ENCODE data around the gene ADGRL1. TPM values are rescaled to one million over a fixed set of nuclear protein-coding genes. Genes with fewer than 3 reads are reported as not detected.

Gene ADGRL1
- total and polyA plus RNA-seq, 2 of the 8 experiments (the other 6 are each of a cell fraction or from before 2014, with no cell fraction given), result 95.6 to 112 TPM

- Histone ChIP-seq H3K79me1 (ENCODE audit: low read depth, low read length) (peaks cover 2% of the 10 kb centered on the region), H4K91ac (replicated peaks; ENCODE audit: insufficient read length, low read length) (no peak overlapping the region), H3K23ac (ENCODE audit: insufficient read length) (no peak overlapping the region), H4K5ac (ENCODE audit: insufficient read length, low read depth, low read length) (no peak overlapping the region), H2BK12ac (ENCODE audit: low read depth, low read length) (no peak overlapping the region), H3K14ac (ENCODE audit: insufficient read length) (no peak overlapping the region), H2BK5ac (ENCODE audit: low read depth, low read length) (no peak overlapping the region), H2BK15ac (ENCODE audit: low read length) (no peak overlapping the region), H2AK5ac (ENCODE audit: low read depth, low read length) (no peak overlapping the region), H3K9ac (replicated peaks in 1 of 4; ENCODE audit: extremely low read depth in 1 of 4, low read depth in 3 of 4, low read length in 3 of 4) (no peak overlapping the region), H3K27me3 (replicated peaks in 1 of 4; ENCODE audit: control insufficient read depth in 3 of 4, extremely low read depth in 1 of 4, insufficient read depth in 3 of 4, low read length in 3 of 4) (no peaks in the 10 kb centered on the region), H2BK20ac (ENCODE audit: low read length) (no peak overlapping the region), H3K23me2 (ENCODE audit: low read depth, low read length) (peaks cover 8% of the 10 kb centered on the region; the same call in 1 of the 2 replicates), H4K8ac (ENCODE audit: extremely low read depth, insufficient read depth, low read length) (no peak overlapping the region), H3K56ac (replicated peaks; ENCODE audit: insufficient read length, low read depth, low read length) (no peak overlapping the region), H2BK120ac (replicated peaks; ENCODE audit: low read depth, low read length) (no peak overlapping the region), H3K4me1 (replicated peaks in 1 of 4; ENCODE audit: control insufficient read depth in 3 of 4, insufficient read depth in 4 of 4, low read length in 3 of 4) (no peaks in the 10 kb centered on the region), H2AFZ (ENCODE audit: low read length) (no peak overlapping the region), H3K4ac (replicated peaks; ENCODE audit: insufficient read length, low read depth, low read length) (no peak overlapping the region), H3K27ac (ENCODE audit: low read depth, low read length) (no peak overlapping the region), H4K20me1 (replicated peaks in 1 of 2; ENCODE audit: control insufficient read depth in 1 of 2, insufficient read depth in 2 of 2, low read length in 2 of 2) (peaks cover 8 to 31% of the 10 kb centered on the region in 2 experiments), H3K9me3 (ENCODE audit: insufficient read depth in 2 of 2, low read depth in 1 of 2, low read length in 1 of 2) (no peaks in the 10 kb centered on the region), H3K4me2 (ENCODE audit: insufficient read depth in 1 of 2, low read depth in 2 of 2, low read length in 2 of 2) (no peak overlapping the region), H3K79me2 (ENCODE audit: control insufficient read depth in 1 of 2, insufficient read depth in 2 of 2, low read length in 2 of 2) (no peaks in the 10 kb centered on the region; a peak in 1 of 4 replicates), H3K18ac (ENCODE audit: extremely low read depth, low read length) (no peak overlapping the region), H3K4me3 (ENCODE audit: extremely low read depth in 1 of 4, insufficient read depth in 2 of 4, low read depth in 3 of 4, low read length in 4 of 4) (no peak overlapping the region), H3K36me3 (ENCODE audit: control insufficient read depth in 2 of 4, insufficient read depth in 4 of 4, low read length in 3 of 4) (peaks cover 5 to 53% (median 30%) of the 10 kb centered on the region in 4 experiments; a peak in 6 of 8 replicates)
- TF ChIP-seq SIRT6 (IDR thresholded peaks at IDR 0.05; ENCODE audit: low read length), result no peak
- TF ChIP-seq POLR2A (IDR thresholded peaks at IDR 0.05; ENCODE audit: control extremely low read depth in 1 of 2, low read depth in 2 of 2, low read length in 2 of 2), result no peak
- TF ChIP-seq POU5F1 (IDR thresholded peaks at IDR 0.05; ENCODE audit: low read depth, low read length), result no peak
- no peak for TF ChIP-seq JUN (IDR thresholded peaks at IDR 0.05; ENCODE audit: low read depth, low read length)
- TF ChIP-seq FOSL1 (IDR thresholded peaks at IDR 0.05; ENCODE audit: insufficient read depth, low read depth, low read length), result no peak
- no peak for TF ChIP-seq CBX8 (IDR thresholded peaks at IDR 0.05; ENCODE audit: borderline replicate concordance, low read depth, low read length)
- no peak for TF ChIP-seq RBBP5 (IDR thresholded peaks at IDR 0.05; ENCODE audit: borderline replicate concordance, low read depth, low read length)
- no peak for TF ChIP-seq RNF2 (IDR thresholded peaks at IDR 0.05; ENCODE audit: borderline replicate concordance, low read depth, low read length, missing control alignments, poor library complexity, severe bottlenecking)
- TF ChIP-seq TAF7 (optimal IDR thresholded peaks at IDR 0.05; ENCODE audit: borderline replicate concordance, low read depth, low read length), result no peak
- TF ChIP-seq SIX5 (IDR thresholded peaks at IDR 0.05; ENCODE audit: low read depth, low read length), result no peak
- TF ChIP-seq SP1 (IDR thresholded peaks at IDR 0.05; ENCODE audit: low read depth, low read length), result no peak
- FAIRE-seq (no peak), DNase-seq (ENCODE audit: low read depth in 1 of 2, low spot score in 2 of 2) (no peak)
- ChIA-PET POLR2A (ENCODE audit: partially characterized antibody) (interaction anchor here (0.6 to 1.4 kb wide), 4 partner anchors 9 to 46 kb away, joined by 3 to 4 read pairs (median 3); no protein-coding TSS in a partner anchor), CTCF (ENCODE audit: partially characterized antibody) (interaction anchor here (1.1 kb wide), 1 partner anchor 11 kb away, joined by 4 read pairs; no protein-coding TSS in a partner anchor)
- WGBS, 2 experiments (ENCODE audit: extremely low coverage in 1 of 2, insufficient coverage in 1 of 2, insufficient read length in 1 of 2, insufficient replicate concordance in 2 of 2, low coverage in 1 of 2, low lambda C conversion rate in 2 of 2, missing lambda C conversion rate in 1 of 2), result 98% methylated on average over 23 of the region's 23 CpGs; no CpG with 5 or more reads in 1 of the 2 experiments
Measured at GRCh38 chr19:14177496-14178074, 28.4 kb downstream of the ADGRL1 start.
